Measurements from ENCODE around the gene FAM237B. TPM values are rescaled to one million over a fixed set of nuclear protein-coding genes. Genes with fewer than 3 reads are reported as not detected.

FAM237B gene
- total and polyA plus RNA-seq, 2 donors from 2014 or later = not detected

GRCh38 chr7:90288154-90288553 lies 33.0 kb downstream of the FAM237B start:
- peaks cover 0 to 8% (median 5%) of the 10 kb centered on the region in 3 donors for H3K36me3 ChIP-seq (ENCODE audit: control insufficient read depth in 2 of 3, insufficient read depth in 3 of 3, low read length in 3 of 3)
- no peak overlapping the region for H3K27ac ChIP-seq (ENCODE audit: low read depth in 2 of 2, low read length in 2 of 2)
- no peak for TF ChIP-seq CTCF (IDR thresholded peaks at IDR 0.05; ENCODE audit: borderline replicate concordance, extremely low read depth, insufficient read depth)
- no peaks in the 10 kb centered on the region for H3K4me1 ChIP-seq (ENCODE audit: control insufficient read depth in 2 of 3, insufficient read depth in 2 of 3, low read depth in 1 of 3, low read length in 3 of 3)
- no peak for DNase-seq
- FAIRE-seq = no peak
- no peak overlapping the region for H3K9ac ChIP-seq (ENCODE audit: low read length in 3 of 3)
- H3K4me3 ChIP-seq (ENCODE audit: low read length in 3 of 3) = no peak overlapping the region
- peaks cover 0 to 1% (median 0%) of the 10 kb centered on the region in 3 donors for H3K9me3 ChIP-seq (ENCODE audit: control insufficient read depth in 2 of 3, insufficient read depth in 1 of 3, low read length in 3 of 3)
- H3K27me3 ChIP-seq (ENCODE audit: control insufficient read depth, insufficient read depth, low read length) = no peaks in the 10 kb centered on the region
- intact Hi-C loops (cut with DNase I) = no loop called here

GRCh38 chr7:90276033-90276728 lies 44.9 kb downstream of the FAM237B start:
- no peak for DNase-seq
- no peak for FAIRE-seq

GRCh38 chr7:90274161-90274560 lies 46.9 kb downstream of the FAM237B start:
- no peak for TF ChIP-seq CTCF (IDR thresholded peaks at IDR 0.05; ENCODE audit: borderline replicate concordance, extremely low read depth, insufficient read depth)
- Histone ChIP-seq H3K9me3 (ENCODE audit: control insufficient read depth in 2 of 3, insufficient read depth in 1 of 3, low read length in 3 of 3) (no peaks in the 10 kb centered on the region), H3K4me1 (ENCODE audit: control insufficient read depth in 2 of 3, insufficient read depth in 2 of 3, low read depth in 1 of 3, low read length in 3 of 3) (no peaks in the 10 kb centered on the region), H3K27me3 (ENCODE audit: control insufficient read depth, insufficient read depth, low read length) (no peaks in the 10 kb centered on the region), H3K4me3 (ENCODE audit: low read length in 3 of 3) (no peak overlapping the region), H3K27ac (ENCODE audit: low read depth in 2 of 2, low read length in 2 of 2) (no peak overlapping the region), H3K9ac (ENCODE audit: low read length in 3 of 3) (no peak overlapping the region), H3K36me3 (ENCODE audit: control insufficient read depth in 2 of 3, insufficient read depth in 3 of 3, low read length in 3 of 3) (no peaks in the 10 kb centered on the region)
- intact Hi-C loops (cut with DNase I) = no loop called here
- FAIRE-seq = no peak
- DNase-seq = no peak

More at GRCh38 chr7:90276033-90276728, 44.9 kb downstream of the FAM237B start:
- no peak for TF ChIP-seq CTCF (IDR thresholded peaks at IDR 0.05; ENCODE audit: borderline replicate concordance, extremely low read depth, insufficient read depth)
- H3K4me1 ChIP-seq (ENCODE audit: control insufficient read depth in 2 of 3, insufficient read depth in 2 of 3, low read depth in 1 of 3, low read length in 3 of 3) = no peaks in the 10 kb centered on the region
- no peaks in the 10 kb centered on the region for H3K36me3 ChIP-seq (ENCODE audit: control insufficient read depth in 2 of 3, insufficient read depth in 3 of 3, low read length in 3 of 3)
- no peaks in the 10 kb centered on the region for H3K27me3 ChIP-seq (ENCODE audit: control insufficient read depth, insufficient read depth, low read length)
- H3K9me3 ChIP-seq (ENCODE audit: control insufficient read depth in 2 of 3, insufficient read depth in 1 of 3, low read length in 3 of 3) = no peaks in the 10 kb centered on the region
- no peak overlapping the region for H3K4me3 ChIP-seq (ENCODE audit: low read length in 3 of 3)
- H3K9ac ChIP-seq (ENCODE audit: low read length in 3 of 3) = no peak overlapping the region
- intact Hi-C loops (cut with DNase I) = no loop called here
- H3K27ac ChIP-seq (ENCODE audit: low read depth in 2 of 2, low read length in 2 of 2) = no peak overlapping the region

All from kidney (tissue), 14 donors.